CD4-positive, alpha-beta memory T cell (primary cell): ENCODE results near the gene ZER1. TPM values are rescaled to one million over a fixed set of nuclear protein-coding genes. Genes with fewer than 3 reads are reported as not detected.

Experiments used
- CTCF ChIA-PET: fragments of 350-600 bp; sonication (Branson Sonifier 250); formaldehyde crosslinking; loops from one replicate; lab custom pipeline; 2021; ENCODE audit warnings: inconsistent platforms; ENCODE audit not compliant: partially characterized antibody; lab: Charles Lee
- POLR2A ChIA-PET: fragments of 350-600 bp; sonication (Branson Sonifier 250); formaldehyde crosslinking; loops from one replicate; lab custom pipeline; 2021; ENCODE audit not compliant: partially characterized antibody; lab: Charles Lee
- DNase-seq, 5 donors: peaks; one replicate each; pipeline versions ENCODE4 v3.0.0 to v3.0.0-alpha.2; 2020 to 2022; ENCODE audit warnings: mixed read lengths in 1 of 5
- H3K27ac ChIP-seq: one replicate; pipeline ENCODE4 v1.7.0; 2013; ENCODE audit warnings: low read depth, low read length
- H3K27me3 ChIP-seq: 2 replicates; pipeline ENCODE4 v1.7.0; 2013; ENCODE audit warnings: mild to moderate bottlenecking, low read length, moderate library complexity; ENCODE audit not compliant: insufficient read depth
- H3K36me3 ChIP-seq: 2 replicates; pipeline ENCODE4 v1.7.0; 2013; ENCODE audit warnings: mild to moderate bottlenecking, low read length, moderate library complexity; ENCODE audit not compliant: insufficient read depth
- H3K4me1 ChIP-seq: 2 replicates; pipeline ENCODE4 v1.7.0; 2013; ENCODE audit warnings: mild to moderate bottlenecking, low read length, moderate library complexity; ENCODE audit not compliant: insufficient read depth
- H3K4me3 ChIP-seq, 2 donors: one replicate each; pipeline ENCODE4 v1.7.0; 2013; ENCODE audit warnings: low read length in 2 of 2, mild to moderate bottlenecking in 1 of 2
- H3K9me3 ChIP-seq, 2 donors: one replicate each; pipeline ENCODE4 v1.7.0; 2013; ENCODE audit warnings: low read length in 2 of 2, control low read depth in 1 of 2; ENCODE audit not compliant: control insufficient read depth in 1 of 2
- H3K27ac Mint-ChIP-seq, 7 donors: one replicate each; pipeline ENCODE4 v1.8.0; 2020 to 2021; ENCODE audit warnings: mixed read lengths in 7 of 7, mild to moderate bottlenecking in 6 of 7, inconsistent platforms in 3 of 7, moderate library complexity in 3 of 7
- H3K27me3 Mint-ChIP-seq, 2 donors: one replicate each; pipeline ENCODE4 v1.8.0; 2020 to 2021; ENCODE audit warnings: mixed read lengths in 2 of 2
- H3K36me3 Mint-ChIP-seq, 2 donors: one replicate each; pipeline ENCODE4 v1.8.0; 2020 to 2021; ENCODE audit warnings: mixed read lengths in 2 of 2, inconsistent platforms in 1 of 2, mild to moderate bottlenecking in 1 of 2
- H3K4me1 Mint-ChIP-seq, 4 donors: one replicate each; pipeline ENCODE4 v1.8.0; 2020 to 2021; ENCODE audit warnings: mixed read lengths in 4 of 4, mild to moderate bottlenecking in 1 of 4
- H3K4me3 Mint-ChIP-seq, 8 donors: one replicate each; pipeline ENCODE4 v1.8.0; 2020 to 2021; ENCODE audit warnings: mixed read lengths in 8 of 8, mild to moderate bottlenecking in 7 of 8, moderate library complexity in 6 of 8, inconsistent platforms in 3 of 8
- H3K9me3 Mint-ChIP-seq, 8 donors: one replicate each; pipeline ENCODE4 v1.8.0; 2020 to 2021; ENCODE audit warnings: mixed read lengths in 8 of 8, mild to moderate bottlenecking in 5 of 8, inconsistent platforms in 3 of 8, moderate library complexity in 1 of 8
- intact Hi-C: fragments of 100-400 bp; cut with micrococcal nuclease; formaldehyde crosslinking; loops from one replicate; pipeline ENCODE4 v1.15.1; 2023
- polyA plus RNA-seq, 2 donors: library from polyadenylated mRNA; unstranded; fragments of 300-500 nt; fragmentation: Illumina TruSeq; gene quantifications; one replicate each; pipeline ENCODE4 v1.2.3, GENCODE V29; 2021
- total RNA-seq, 2 experiments: library from RNA; stranded (reverse); gene quantifications; one replicate each; pipeline ENCODE4 v1.2.3, GENCODE V29; 2021

ZER1 gene
- total and polyA plus RNA-seq, 4 experiments from 2014 or later = 35.6 to 44.2 (median 39.5) TPM

DNA sequence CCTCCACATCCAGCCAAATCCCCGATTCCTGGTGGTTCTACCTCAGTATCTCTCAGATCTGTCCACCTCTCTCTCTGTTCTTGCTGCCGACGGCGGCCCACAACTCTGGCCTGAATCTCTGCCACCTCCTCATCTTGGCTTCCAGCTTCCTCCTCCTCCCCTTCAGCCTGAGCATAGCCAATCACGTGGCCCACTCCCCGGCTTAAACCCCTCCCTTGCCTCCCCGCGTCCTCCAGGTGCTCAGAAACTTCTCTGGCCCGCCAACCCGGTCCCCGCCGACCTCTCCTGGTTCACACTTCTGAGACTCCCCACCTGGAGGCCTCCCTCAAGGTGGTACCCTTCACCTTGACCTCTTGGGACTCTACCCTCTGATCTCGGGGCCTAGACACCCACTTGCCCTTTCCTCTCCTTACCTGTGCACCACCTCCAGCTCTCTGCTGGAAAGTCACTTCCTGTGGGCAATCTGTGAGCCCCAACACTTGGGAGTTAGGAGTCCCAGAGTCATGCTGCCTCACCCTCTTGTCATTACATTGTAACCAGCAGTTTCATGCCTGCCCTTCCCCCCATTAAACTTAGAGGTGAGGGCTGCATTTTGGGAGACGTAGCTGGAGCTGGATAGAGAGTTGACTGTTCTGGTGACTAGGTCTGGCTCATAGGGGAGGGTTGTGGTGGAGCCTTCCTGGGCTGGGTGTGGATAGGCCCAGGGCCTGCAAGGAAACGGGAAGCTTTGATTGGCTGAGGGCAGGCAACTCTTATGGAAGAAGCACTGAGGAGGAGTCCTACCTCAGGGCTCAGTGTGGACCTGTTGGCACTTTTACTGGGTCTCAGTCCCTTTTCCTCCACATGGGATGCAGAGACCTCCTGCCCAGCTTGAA, 87.2 kb downstream of the ZER1 start:
- peaks cover 0 to 2% (median 0%) of the 10 kb centered on the region in 8 donors for H3K9me3 Mint-ChIP-seq
- intact Hi-C loops = loop anchor here (1.0 kb wide), 1 partner anchor 28 kb away; the partner anchor contains the start of gene DYNC2I2
- Histone ChIP-seq H3K9me3 (no peaks in the 10 kb centered on the region), H3K36me3 (no peaks in the 10 kb centered on the region), H3K4me1 (peaks cover 51% of the 10 kb centered on the region), H3K27me3 (no peaks in the 10 kb centered on the region), H3K4me3 (peak overlapping the region; percentile 37 to 74), H3K27ac (peak overlapping the region; percentile 74)
- peaks cover 0 to 9% of the 10 kb centered on the region in 2 donors for H3K36me3 Mint-ChIP-seq
- H3K27me3 Mint-ChIP-seq = no peaks in the 10 kb centered on the region
- POLR2A ChIA-PET = interaction anchor here (0.6 to 3.6 kb wide), 17 partner anchors 9 to 409 kb away, joined by 3 to 28 read pairs (median 5); partner anchors contain the start of genes DYNC2I2, ENDOG, GLE1 and GOLGA2
- CTCF ChIA-PET = interaction anchor here (0.5 to 1.5 kb wide), 4 partner anchors 17 to 134 kb away, joined by 3 to 6 read pairs (median 3); partner anchors contain the start of genes ENDOG and PKN3
- H3K4me3 Mint-ChIP-seq = peak overlapping the region; percentile 91 to 99 (median 96)
- DNase-seq = peak; percentile 68 to 84 (median 75)
- H3K27ac Mint-ChIP-seq = peak overlapping the region; percentile 93 to 99 (median 97)
- H3K4me1 Mint-ChIP-seq = peaks cover 34 to 57% (median 45%) of the 10 kb centered on the region in 4 donors

DNA sequence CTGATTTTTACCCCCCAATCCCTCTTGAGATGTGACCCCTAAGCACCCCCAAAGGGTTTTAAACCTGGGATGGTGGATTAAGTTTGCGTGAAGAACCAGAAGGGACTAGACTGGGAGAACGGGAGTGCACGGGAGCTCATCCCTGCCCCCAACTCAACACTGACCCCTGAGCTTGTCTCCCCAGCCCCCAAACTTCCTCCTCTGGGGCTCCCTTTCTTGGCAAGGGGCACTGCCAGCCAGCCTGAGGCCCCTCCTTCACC, 87.7 kb downstream of the ZER1 start:
- intact Hi-C loops = loop anchor here (1.0 kb wide), 1 partner anchor 28 kb away; the partner anchor contains the start of gene DYNC2I2
- Histone ChIP-seq H3K4me3 (peak overlapping the region; percentile 37 to 74), H3K36me3 (no peaks in the 10 kb centered on the region), H3K4me1 (peaks cover 51% of the 10 kb centered on the region), H3K9me3 (no peaks in the 10 kb centered on the region), H3K27me3 (no peaks in the 10 kb centered on the region), H3K27ac (peak overlapping the region; percentile 74)
- H3K4me1 Mint-ChIP-seq = peaks cover 34 to 57% (median 45%) of the 10 kb centered on the region in 4 donors
- ChIA-PET POLR2A (interaction anchor here (0.6 to 3.6 kb wide), 13 partner anchors 9 to 408 kb away, joined by 3 to 28 read pairs (median 7); partner anchors contain the start of genes DYNC2I2, ENDOG, GOLGA2 and PKN3), CTCF (interaction anchor here (0.5 kb wide), 1 partner anchor 31 kb away, joined by 3 read pairs; no protein-coding TSS in a partner anchor)
- peaks cover 0 to 9% of the 10 kb centered on the region in 2 donors for H3K36me3 Mint-ChIP-seq
- H3K9me3 Mint-ChIP-seq = peaks cover 0 to 2% (median 0%) of the 10 kb centered on the region in 8 donors
- H3K4me3 Mint-ChIP-seq = peak overlapping the region; percentile 91 to 99 (median 96)
- no peaks in the 10 kb centered on the region for H3K27me3 Mint-ChIP-seq
- no peak for DNase-seq
- peak overlapping the region; percentile 93 to 99 (median 97) for H3K27ac Mint-ChIP-seq

DNA sequence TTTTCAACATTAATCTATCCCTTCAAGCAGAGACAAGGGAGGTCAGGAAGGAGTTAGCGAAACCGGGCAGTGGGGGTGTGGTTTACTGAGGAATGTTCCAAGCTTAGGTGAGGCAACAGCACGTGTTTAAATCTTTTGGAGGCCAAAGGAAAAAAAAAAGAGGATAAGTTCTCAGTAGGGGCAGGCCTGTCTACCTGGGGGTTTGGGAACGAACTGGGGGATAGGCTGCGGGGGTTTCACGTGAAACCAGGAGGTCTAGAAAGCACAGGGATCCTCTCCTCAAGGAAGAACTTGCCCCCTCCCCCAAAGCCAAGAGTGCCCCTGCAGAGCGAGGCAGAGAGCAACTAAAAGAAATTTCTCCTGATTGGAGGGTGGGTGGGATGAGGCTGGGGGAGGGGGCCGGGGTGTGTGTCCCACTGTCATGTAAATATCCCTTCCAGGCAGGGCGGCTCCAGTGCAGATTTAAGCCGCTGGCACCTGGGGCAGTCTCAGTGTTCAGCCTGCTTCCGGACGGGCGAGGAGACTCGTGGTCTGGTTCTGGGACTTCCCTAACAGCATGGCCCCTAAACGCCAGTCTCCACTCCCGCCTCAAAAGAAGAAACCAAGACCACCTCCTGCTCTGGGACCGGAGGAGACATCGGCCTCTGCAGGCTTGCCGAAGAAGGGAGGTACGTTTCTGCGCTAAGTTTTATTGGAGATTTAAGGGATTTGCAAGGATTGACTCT, 88.2 kb downstream of the ZER1 start:
- peak in 2 of 5 donors; percentile 9 to 12 for DNase-seq
- Mint-ChIP-seq H3K27me3 (no peaks in the 10 kb centered on the region), H3K27ac (peak overlapping the region; percentile 65 to 99 (median 94)), H3K4me3 (peak overlapping the region; percentile 91 to 99 (median 96)), H3K36me3 (peaks cover 0 to 9% of the 10 kb centered on the region in 2 donors), H3K9me3 (peaks cover 0 to 2% (median 0%) of the 10 kb centered on the region in 8 donors), H3K4me1 (peaks cover 34 to 56% (median 45%) of the 10 kb centered on the region in 4 donors)
- H3K27ac ChIP-seq = peak overlapping the region; percentile 74
- no peaks in the 10 kb centered on the region for H3K9me3 ChIP-seq
- no peaks in the 10 kb centered on the region for H3K36me3 ChIP-seq
- H3K4me1 ChIP-seq = peaks cover 51% of the 10 kb centered on the region
- H3K4me3 ChIP-seq = peak overlapping the region; percentile 37 to 74
- CTCF ChIA-PET = interaction anchor here (1.1 kb wide), 1 partner anchor 20 kb away, joined by 3 read pairs; no protein-coding TSS in a partner anchor
- intact Hi-C loops = loop anchor here (1.0 kb wide), 1 partner anchor 27 kb away; the partner anchor contains the start of gene DYNC2I2
- POLR2A ChIA-PET = interaction anchor here (0.6 to 3.6 kb wide), 14 partner anchors 8 to 407 kb away, joined by 3 to 28 read pairs (median 6); partner anchors contain the start of genes DYNC2I2, ENDOG, GOLGA2 and PKN3
- H3K27me3 ChIP-seq = no peaks in the 10 kb centered on the region

Other genes with a start within 250 kb of the ZER1 start
- gene SPTAN1, start 219.3 kb downstream of the ZER1 start, total RNA-seq = 100 to 1,000 TPM; 593 to 595 TPM
- gene SPTAN1, start 219.3 kb downstream of the ZER1 start, polyA plus RNA-seq = 100 to 1,000 TPM in 1 of 2 donors, 10 to 100 TPM in 1; 14.0 to 194 TPM
- 1 to 10 TPM; 4.3 to 4.6 TPM for gene DYNC2I2, start 115.1 kb downstream of the ZER1 start, total RNA-seq
- gene DYNC2I2, start 115.1 kb downstream of the ZER1 start, polyA plus RNA-seq = 1 to 10 TPM; 1.7 to 2.4 TPM
- 100 to 1,000 TPM; 261 to 264 TPM for gene SET, start 82.7 kb downstream of the ZER1 start, total RNA-seq
- 100 to 1,000 TPM; 132 to 191 TPM for gene SET, start 82.7 kb downstream of the ZER1 start, polyA plus RNA-seq
- 1 to 10 TPM; 1.7 to 2.6 TPM for gene PKN3, start 69.4 kb downstream of the ZER1 start, total RNA-seq
- gene PKN3, start 69.4 kb downstream of the ZER1 start, polyA plus RNA-seq = 1 to 10 TPM in 1 of 2 donors, under 1 TPM in 1; 0.48 to 1.3 TPM
- 10 to 100 TPM; 24.6 to 25.7 TPM for gene ZDHHC12, start 47.8 kb downstream of the ZER1 start, total RNA-seq
- gene ZDHHC12, start 47.8 kb downstream of the ZER1 start, polyA plus RNA-seq = 10 to 100 TPM; 57.6 to 75.7 TPM
- 10 to 100 TPM; 28.0 to 31.4 TPM for gene TBC1D13, start 15.3 kb upstream of the ZER1 start, total RNA-seq
- gene TBC1D13, start 15.3 kb upstream of the ZER1 start, polyA plus RNA-seq = 10 to 100 TPM; 26.0 to 29.2 TPM
- 10 to 100 TPM; 18.5 to 19.7 TPM for gene ENDOG, start 46.6 kb upstream of the ZER1 start, total RNA-seq
- 10 to 100 TPM; 21.2 to 25.9 TPM for gene ENDOG, start 46.6 kb upstream of the ZER1 start, polyA plus RNA-seq
- gene SPOUT1, start 57.9 kb upstream of the ZER1 start, total RNA-seq = 10 to 100 TPM; 79.1 to 86.0 TPM
- 10 to 100 TPM; 74.4 to 91.1 TPM for gene SPOUT1, start 57.9 kb upstream of the ZER1 start, polyA plus RNA-seq
- 10 to 100 TPM in 1 of 2 experiments, 1 to 10 TPM in 1; 9.8 to 12.4 TPM for gene KYAT1, start 110.0 kb upstream of the ZER1 start, total RNA-seq
- 10 to 100 TPM; 11.0 to 11.6 TPM for gene KYAT1, start 110.0 kb upstream of the ZER1 start, polyA plus RNA-seq
- gene LRRC8A, start 110.2 kb upstream of the ZER1 start, total RNA-seq = 10 to 100 TPM; 24.4 to 26.4 TPM
- gene LRRC8A, start 110.2 kb upstream of the ZER1 start, polyA plus RNA-seq = 10 to 100 TPM; 18.7 to 40.6 TPM
- gene PHYHD1, start 149.1 kb upstream of the ZER1 start, total RNA-seq = 1 to 10 TPM; 1.7 to 2.2 TPM
- not detected for gene PHYHD1, start 149.1 kb upstream of the ZER1 start, polyA plus RNA-seq
- gene DOLK, start 175.7 kb upstream of the ZER1 start, total RNA-seq = 10 to 100 TPM in 1 of 2 experiments, 1 to 10 TPM in 1; 9.9 to 12.9 TPM
- gene DOLK, start 175.7 kb upstream of the ZER1 start, polyA plus RNA-seq = 10 to 100 TPM in 1 of 2 donors, 1 to 10 TPM in 1; 9.1 to 11.7 TPM
- gene NUP188, start 175.8 kb upstream of the ZER1 start, total RNA-seq = 10 to 100 TPM; 70.1 to 70.8 TPM
- gene NUP188, start 175.8 kb upstream of the ZER1 start, polyA plus RNA-seq = 10 to 100 TPM; 27.2 to 39.4 TPM